Motor neuron (in vitro differentiated cells): ENCODE results near the gene MYBBP1A. TPM values are rescaled to one million over a fixed set of nuclear protein-coding genes. Genes with fewer than 3 reads are reported as not detected.
A peak's percentile ranks its signal among the peaks of the same experiment; 100 is the strongest.
"Not testable (repeated sequence)": the region's sequence is repeated elsewhere in the genome, so short reads cannot be mapped to it uniquely, and the experiment has no call there.

Experiments used
- ATAC-seq, 8 experiments: fragments of 200-7000 bp; cut with Tn5 transposase; replicated peaks in 6 of 8; 2 replicates each; pipeline ENCODE4 v1.8.0; 2021; ENCODE audit warnings: mild to moderate bottlenecking in 8 of 8, moderate library complexity in 8 of 8
- H3K27ac ChIP-seq, 2 donors: fragments of 250-450 bp; sonication (Bioruptor Pico); 2 replicates each; pipeline ENCODE4 v1.9.0; 2021; ENCODE audit warnings: antibody characterized with exemption in 2 of 2, mild to moderate bottlenecking in 2 of 2, moderate library complexity in 1 of 2
- H3K4me1 ChIP-seq, 2 donors: fragments of 250-450 bp; sonication (Bioruptor Pico); replicated peaks in 1 of 2; 2 replicates each; pipeline ENCODE4 v1.6.1; 2021; ENCODE audit warnings: antibody characterized with exemption in 2 of 2, mild to moderate bottlenecking in 2 of 2, moderate library complexity in 1 of 2
- H3K4me3 ChIP-seq, 5 donors: fragments of 250-450 bp; sonication (Bioruptor Pico); 2 replicates each; pipeline ENCODE4 v1.9.0; 2021; ENCODE audit warnings: antibody characterized with exemption in 5 of 5, mild to moderate bottlenecking in 5 of 5, moderate library complexity in 4 of 5
- WGBS, 10 experiments: fragments of 450-650 bp; shearing (Covaris generic); methylation state at CpG; one replicate each; pipeline ENCODE4 v1.0.0; 2022; 5-methylcytosine and 5-hydroxymethylcytosine counted together
- in situ Hi-C, 9 experiments: fragments of 400-800 bp; cut with MboI; loops; one replicate each; pipeline ENCODE4 v1.15.0; 2021; ENCODE audit warnings: low sequenced_read_pairs in 9 of 9, low pct_unique_long_range_greater_than_20kb in 2 of 9; ENCODE audit not compliant: unreplicated experiment in 9 of 9
- total RNA-seq, 8 experiments: library from RNA; unstranded; fragments of 300-600 nt; gene quantifications; 2 replicates each; pipeline versions ENCODE4 v1.2.3 to v1.2.4, GENCODE V29; 2022

Gene MYBBP1A
- total RNA-seq, 8 experiments from 2014 or later, result 25.8 to 111 (median 38.2) TPM

- H3K27ac ChIP-seq, result no peak overlapping the region
These were observed 30.4 kb upstream of the MYBBP1A start for GRCh38 chr17:4585638-4585994.

GRCh38 chr17:4584917-4585637 lies 29.9 kb upstream of the MYBBP1A start:
- Histone ChIP-seq H3K27ac (no peak overlapping the region), H3K4me1 (peaks cover 18 to 28% of the 10 kb centered on the region in 2 donors), H3K4me3 (peak overlapping the region; percentile 35 to 52 (median 38))
- in situ Hi-C loops, result no loop called here
- peak in 4 of 8 experiments; percentile 5 to 11 (median 6) for ATAC-seq
- 13% methylated on average over 6 of the region's 57 CpGs; no CpG with 5 or more reads in 9 of the 10 experiments for WGBS, 10 experiments

More at GRCh38 chr17:4585638-4585994, 30.4 kb upstream of the MYBBP1A start:
- H3K4me1 ChIP-seq, result peaks cover 18 to 28% of the 10 kb centered on the region in 2 donors
- ATAC-seq, result no peak
- in situ Hi-C loops, result no loop called here
- H3K4me3 ChIP-seq, result peak overlapping the region in 1 of 5 donors; percentile 38
- 17 to 80% methylated on average over 1 of the region's 7 CpGs; no CpG with 5 or more reads in 8 of the 10 experiments for WGBS, 10 experiments

GRCh38 chr17:4584101-4584916 lies 29.1 kb upstream of the MYBBP1A start, which contains the start of gene SMTNL2:
Gene SMTNL2 (plus strand): TSS chr17:4584529. CDS start chr17:4584606, 77 bp downstream.
- Histone ChIP-seq H3K4me3 (peak within 1 kb of the TSS; percentile 35 to 52 (median 38)), H3K27ac (no peak within 1 kb of the TSS), H3K4me1 (peaks cover 18 to 28% of the 10 kb centered on the region in 2 donors)
- in situ Hi-C loops, result no loop called here
- 0% methylated on average over 1 to 2 of the region's 100 CpGs; no CpG with 5 or more reads in 8 of the 10 experiments for WGBS, 10 experiments
- ATAC-seq, result peak; percentile 55 to 83 (median 78)

GRCh38 chr17:4583782-4584100 lies 28.6 kb upstream of the MYBBP1A start:
- H3K4me1 ChIP-seq, result peaks cover 18 to 28% of the 10 kb centered on the region in 2 donors
- WGBS, 10 experiments, result 18 to 55% (median 50%) methylated on average over 1 to 4 of the region's 12 CpGs; no CpG with 5 or more reads in 5 of the 10 experiments
- peak overlapping the region; percentile 35 to 52 (median 38) for H3K4me3 ChIP-seq
- peak; percentile 49 to 83 (median 78) for ATAC-seq
- no peak overlapping the region for H3K27ac ChIP-seq
- in situ Hi-C loops, result no loop called here

- in situ Hi-C loops, result no loop called here
- no peak overlapping the region for H3K27ac ChIP-seq
- ATAC-seq, result no peak
- H3K4me3 ChIP-seq, result no peak overlapping the region
- 0 to 94% (median 50%) methylated on average over 1 to 3 of the region's 3 CpGs; no CpG with 5 or more reads in 4 of the 10 experiments for WGBS, 10 experiments
- peaks cover 18 to 28% of the 10 kb centered on the region in 2 donors for H3K4me1 ChIP-seq
These were observed 28.0 kb upstream of the MYBBP1A start for GRCh38 chr17:4583206-4583605.

GRCh38 chr17:4582691-4583090 lies 27.5 kb upstream of the MYBBP1A start:
- no peak for ATAC-seq
- Histone ChIP-seq H3K4me1 (peaks cover 18 to 29% of the 10 kb centered on the region in 2 donors), H3K27ac (no peak overlapping the region), H3K4me3 (no peak overlapping the region)
- in situ Hi-C loops, result no loop called here
- WGBS, 10 experiments, result 0 to 83% (median 17%) methylated on average over 1 to 2 of the region's 8 CpGs; no CpG with 5 or more reads in 7 of the 10 experiments

- no peak overlapping the region for H3K4me3 ChIP-seq
- 23 to 67% (median 38%) methylated on average over 2 to 4 of the region's 7 CpGs; no CpG with 5 or more reads in 7 of the 10 experiments for WGBS, 10 experiments
- H3K27ac ChIP-seq, result no peak overlapping the region
- peaks cover 21 to 35% of the 10 kb centered on the region in 2 donors for H3K4me1 ChIP-seq
- no peak for ATAC-seq
- in situ Hi-C loops, result no loop called here
These were observed 26.9 kb upstream of the MYBBP1A start for GRCh38 chr17:4582101-4582501.

- no peak overlapping the region for H3K27ac ChIP-seq
- in situ Hi-C loops, result no loop called here
- no peak for ATAC-seq
- 0 to 82% (median 46%) methylated on average over 1 to 3 of the region's 7 CpGs; no CpG with 5 or more reads in 6 of the 10 experiments for WGBS, 10 experiments
- H3K4me3 ChIP-seq, result no peak overlapping the region
- H3K4me1 ChIP-seq, result peaks cover 35 to 47% of the 10 kb centered on the region in 2 donors
These were observed 25.1 kb upstream of the MYBBP1A start for GRCh38 chr17:4580291-4580690.

GRCh38 chr17:4579678-4580077 lies 24.5 kb upstream of the MYBBP1A start:
- no peak overlapping the region for H3K4me3 ChIP-seq
- in situ Hi-C loops, result no loop called here
- no peak for ATAC-seq
- peaks cover 35 to 42% of the 10 kb centered on the region in 2 donors for H3K4me1 ChIP-seq
- WGBS, 10 experiments, result 53 to 94% (median 66%) methylated on average over 3 to 6 of the region's 11 CpGs; no CpG with 5 or more reads in 5 of the 10 experiments
- H3K27ac ChIP-seq, result no peak overlapping the region

- ATAC-seq, in situ Hi-C loops, H3K27ac ChIP-seq, H3K4me3 ChIP-seq: not testable (repeated sequence)
- peaks cover 32 to 36% of the 10 kb centered on the region in 2 donors for H3K4me1 ChIP-seq
- no CpG with 5 or more reads among the region's 24 CpGs for WGBS, 10 experiments
These were observed 23.2 kb upstream of the MYBBP1A start for GRCh38 chr17:4578349-4578748.

GRCh38 chr17:4577386-4577993 lies 22.3 kb upstream of the MYBBP1A start:
- H3K4me3 ChIP-seq, result no peak overlapping the region
- no peak for ATAC-seq
- peak overlapping the region in 1 of 2 donors; percentile 2 for H3K27ac ChIP-seq
- H3K4me1 ChIP-seq, result peaks cover 24 to 27% of the 10 kb centered on the region in 2 donors
- in situ Hi-C loops, result no loop called here
- 0 to 100% (median 70%) methylated on average over 1 to 6 of the region's 8 CpGs; no CpG with 5 or more reads in 4 of the 10 experiments for WGBS, 10 experiments

- WGBS, 10 experiments, result 17 to 100% methylated on average over 1 of the region's 18 CpGs; no CpG with 5 or more reads in 8 of the 10 experiments
- Histone ChIP-seq H3K4me3 (no peak overlapping the region), H3K4me1 (peaks cover 18 to 21% of the 10 kb centered on the region in 2 donors), H3K27ac (peak overlapping the region in 1 of 2 donors; percentile 44)
- in situ Hi-C loops, result no loop called here
- ATAC-seq, result peak in 6 of 8 experiments; percentile 37 to 97 (median 96)
These were observed 21.6 kb upstream of the MYBBP1A start for GRCh38 chr17:4576729-4577322.
